Right forelimb (tissue), 1 donor: Measurements from ENCODE around the gene ELMO2.

ENCODE experiments used
- DNase-seq: peaks from one replicate; pipeline ENCODE4 v3.0.0-alpha.2; 2018

ELMO2 gene

DNA sequence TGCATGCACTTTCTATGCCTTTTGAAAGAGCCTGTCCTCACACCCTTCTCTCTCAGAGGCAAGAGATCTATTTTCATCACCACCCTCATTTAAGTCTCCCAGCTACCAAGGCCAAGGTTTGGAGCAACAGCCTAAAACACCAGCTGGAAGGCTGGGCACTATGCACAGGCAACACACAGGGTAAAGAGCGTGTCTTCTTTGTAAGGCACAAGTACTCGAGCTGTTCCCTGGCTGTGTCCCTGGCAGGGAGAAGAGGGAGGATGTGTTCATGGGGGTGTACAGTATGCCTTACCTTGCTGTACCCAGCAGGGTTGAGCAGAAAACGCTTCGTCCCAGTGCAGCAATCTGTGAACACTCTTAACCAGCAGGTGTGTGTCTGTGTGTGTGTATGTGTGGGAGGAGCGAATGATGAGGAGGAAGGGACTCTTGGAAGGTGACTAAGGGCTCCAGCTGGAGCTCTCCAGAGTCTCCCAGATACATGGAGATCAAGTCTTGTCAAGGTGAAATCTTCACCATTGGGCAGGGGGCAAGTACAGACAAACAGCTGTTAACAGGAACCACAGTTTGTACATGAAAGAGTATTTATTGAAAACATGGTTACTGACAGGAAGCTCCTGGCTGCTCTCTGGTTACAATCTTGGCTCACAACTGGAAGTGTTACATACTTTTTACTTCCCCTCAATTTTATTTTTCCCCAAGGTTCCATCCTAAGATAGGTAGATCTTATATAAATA is 40.8 kb downstream of the ELMO2 start:
- DNase-seq, result no peak

DNA sequence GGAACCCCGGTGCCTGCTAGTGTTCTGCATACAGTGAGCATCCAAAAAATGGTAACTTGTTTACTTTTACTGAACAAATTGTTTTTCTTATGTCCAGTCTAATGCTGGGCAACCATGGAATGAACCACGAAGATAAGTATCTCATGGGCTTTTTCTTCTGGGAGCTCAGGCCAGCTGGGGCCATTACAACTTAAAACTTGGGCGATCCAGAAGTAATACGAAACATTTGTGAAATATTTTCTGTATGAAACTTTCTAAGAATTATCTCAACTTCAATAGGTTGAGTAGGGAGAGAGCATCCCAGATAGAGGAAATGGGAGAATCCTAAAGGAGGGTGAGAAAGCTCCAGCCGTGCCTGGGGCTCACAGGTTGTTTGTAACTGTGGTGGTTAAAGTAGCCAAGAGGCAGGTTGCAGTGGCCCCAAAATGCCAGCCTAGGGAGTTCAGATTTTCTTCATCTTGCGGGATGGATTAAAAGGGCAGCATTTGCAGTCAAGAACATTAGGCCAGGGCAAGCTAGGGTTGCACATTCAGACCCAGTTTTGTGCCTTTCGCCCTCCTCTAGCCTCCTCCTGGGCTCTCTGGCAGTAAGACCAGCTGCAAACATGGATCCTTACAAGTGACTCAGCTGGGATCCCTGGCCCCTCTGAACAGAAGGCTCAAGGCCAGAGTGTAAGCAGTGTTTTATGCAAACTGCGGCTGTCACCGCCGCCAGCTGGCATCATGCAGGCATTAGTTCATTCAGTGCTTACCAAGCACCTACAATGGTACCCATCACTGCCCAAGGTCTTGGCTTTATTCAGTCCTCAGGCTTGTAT is 41.5 kb downstream of the ELMO2 start:
- DNase-seq, result no peak

DNA sequence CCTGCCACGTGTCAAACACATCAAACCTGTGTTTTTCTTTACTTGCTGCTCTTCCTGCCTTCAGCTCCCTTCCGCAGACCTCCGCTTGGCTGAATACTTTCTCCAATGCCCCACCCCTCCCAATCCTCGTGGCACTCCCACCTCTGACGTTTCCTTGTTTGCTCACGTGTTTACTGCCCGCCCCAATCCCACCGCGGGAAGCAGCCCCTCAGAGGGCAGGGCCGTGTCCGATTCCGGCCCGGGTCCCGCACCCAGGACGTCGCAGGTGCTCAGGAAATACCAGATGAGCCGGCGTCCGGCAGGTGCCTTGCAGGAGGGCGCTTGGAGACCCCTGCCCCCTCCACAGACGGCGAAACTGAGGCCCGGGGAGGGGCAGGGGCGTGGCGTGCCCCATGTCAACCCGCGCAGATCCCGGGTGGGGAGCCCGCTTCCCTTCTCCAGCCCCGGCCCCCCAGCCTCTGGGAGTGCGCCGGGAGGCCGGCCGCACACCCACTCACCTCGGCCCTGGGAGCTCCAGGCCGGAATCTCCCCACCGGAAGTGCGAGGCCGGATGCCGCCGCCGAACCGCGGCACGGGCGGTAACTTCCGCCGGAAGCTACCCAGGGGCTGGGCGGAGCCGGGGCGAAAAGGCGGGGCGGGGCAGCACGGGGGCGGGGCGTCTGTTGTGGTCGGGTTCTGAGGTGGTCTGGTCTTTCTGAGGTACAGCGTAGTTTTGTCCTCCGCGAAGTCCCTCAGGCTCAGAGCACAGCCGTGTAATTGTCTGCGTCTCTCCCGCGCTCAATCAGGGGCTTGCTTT is 42.3 kb downstream of the ELMO2 start:
- peak; percentile 95 for DNase-seq

DNA sequence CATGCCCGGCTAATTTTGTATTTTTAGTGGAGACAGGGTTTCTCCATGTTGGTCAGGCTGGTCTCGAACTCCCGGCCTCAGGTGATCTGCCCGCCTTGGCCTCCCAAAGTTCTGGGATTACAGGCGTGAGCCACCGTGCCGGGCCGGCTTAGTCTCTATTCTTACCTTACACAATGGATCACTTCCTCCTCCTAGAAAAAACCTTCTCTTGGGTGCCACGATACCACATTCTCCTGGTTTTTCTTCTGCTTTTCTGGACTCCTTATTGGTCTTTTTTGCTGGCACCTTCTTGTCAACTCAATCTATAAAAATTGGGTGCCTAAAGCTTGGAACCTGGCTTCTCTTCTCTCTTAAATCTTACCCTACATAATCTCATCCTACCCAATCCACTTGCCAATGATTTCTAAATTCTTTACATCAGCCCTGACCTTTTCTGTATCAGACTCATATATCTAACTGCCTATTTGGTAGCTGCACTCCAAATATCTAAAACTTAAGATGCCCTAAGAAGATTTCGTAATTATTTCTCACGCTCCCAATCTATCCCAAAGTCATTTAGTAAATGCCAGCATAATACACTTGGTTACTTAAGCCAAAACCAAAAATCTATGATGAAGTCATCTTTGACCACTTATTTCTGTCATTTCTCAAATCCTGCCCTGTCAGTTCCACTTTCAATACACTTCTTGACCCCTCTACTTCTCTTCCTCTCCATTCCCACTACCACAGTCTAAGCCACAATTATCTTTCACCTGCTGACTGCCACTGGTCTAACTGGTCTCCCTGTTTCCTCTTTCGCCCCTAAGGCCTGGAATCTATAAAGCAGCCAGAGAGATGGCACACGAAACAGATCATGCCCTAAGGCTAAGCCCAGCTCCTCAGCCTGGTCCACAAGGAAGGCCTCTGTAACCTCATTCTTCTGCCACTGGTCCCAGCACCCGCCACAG is 43.2 kb downstream of the ELMO2 start:
- DNase-seq, result no peak

DNA sequence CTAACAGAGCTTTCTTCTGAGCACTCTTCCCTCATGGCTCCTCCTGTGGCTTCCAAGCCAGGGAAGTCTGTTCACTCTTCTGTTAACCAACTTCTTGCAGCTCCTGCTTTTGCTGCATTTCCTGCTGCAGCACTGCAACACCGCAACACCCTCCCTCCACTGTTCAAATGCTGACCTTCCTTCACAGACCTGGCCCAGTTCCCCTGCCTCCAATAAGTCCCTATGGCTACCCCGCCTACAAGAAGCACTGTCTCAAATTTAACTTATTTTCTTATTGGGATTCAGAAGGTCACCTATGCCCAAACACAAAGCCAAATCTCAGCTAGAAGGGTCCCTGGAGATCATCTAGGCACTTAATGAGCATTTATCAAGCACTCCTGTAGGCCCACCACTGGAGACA is 44.6 kb downstream of the ELMO2 start:
- no peak for DNase-seq

DNA sequence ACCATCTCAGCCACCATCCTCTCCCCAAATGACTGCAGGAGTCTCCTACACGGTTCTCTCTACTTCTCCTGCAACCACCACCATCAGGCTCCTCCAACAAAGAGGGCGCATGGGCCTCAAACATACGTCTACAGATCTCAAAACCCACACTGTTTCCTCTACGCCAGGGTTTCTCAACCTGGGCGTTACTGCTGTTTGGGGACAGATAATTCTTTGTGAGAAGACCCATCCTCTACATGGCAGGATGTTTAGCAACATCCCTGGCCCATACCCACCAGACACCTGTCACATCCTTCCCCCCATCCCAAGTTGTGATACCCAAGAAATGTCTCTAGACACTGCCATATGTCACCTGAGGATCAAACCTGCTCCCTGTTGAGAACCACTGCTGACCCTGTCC is 45.0 kb downstream of the ELMO2 start:
- DNase-seq, result no peak

DNA sequence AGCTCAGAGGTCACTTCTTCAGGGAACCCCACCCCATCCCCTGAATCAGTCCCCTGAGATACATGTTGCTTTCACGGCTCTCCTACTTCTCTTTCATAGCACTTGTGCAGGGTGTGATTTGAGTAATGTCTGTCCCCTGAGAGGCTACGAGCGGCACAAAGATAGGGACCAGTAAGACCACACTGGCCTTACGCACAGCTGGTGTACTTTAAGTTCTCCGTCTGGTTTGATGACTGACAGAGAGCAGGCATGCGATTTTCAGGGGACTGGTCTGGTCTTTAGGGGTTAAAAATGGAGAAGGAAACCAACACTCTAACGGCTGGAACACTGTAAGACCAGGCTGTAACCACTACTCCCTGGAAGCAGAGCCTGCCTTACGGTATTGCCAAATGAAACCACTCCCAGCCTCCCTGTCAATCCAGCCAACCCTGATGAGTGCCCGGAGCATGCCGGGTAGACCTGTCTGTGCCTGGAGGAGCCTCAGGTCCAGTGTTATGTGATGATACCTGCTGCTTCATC is 47.1 kb downstream of the ELMO2 start:
- DNase-seq, result no peak

DNA sequence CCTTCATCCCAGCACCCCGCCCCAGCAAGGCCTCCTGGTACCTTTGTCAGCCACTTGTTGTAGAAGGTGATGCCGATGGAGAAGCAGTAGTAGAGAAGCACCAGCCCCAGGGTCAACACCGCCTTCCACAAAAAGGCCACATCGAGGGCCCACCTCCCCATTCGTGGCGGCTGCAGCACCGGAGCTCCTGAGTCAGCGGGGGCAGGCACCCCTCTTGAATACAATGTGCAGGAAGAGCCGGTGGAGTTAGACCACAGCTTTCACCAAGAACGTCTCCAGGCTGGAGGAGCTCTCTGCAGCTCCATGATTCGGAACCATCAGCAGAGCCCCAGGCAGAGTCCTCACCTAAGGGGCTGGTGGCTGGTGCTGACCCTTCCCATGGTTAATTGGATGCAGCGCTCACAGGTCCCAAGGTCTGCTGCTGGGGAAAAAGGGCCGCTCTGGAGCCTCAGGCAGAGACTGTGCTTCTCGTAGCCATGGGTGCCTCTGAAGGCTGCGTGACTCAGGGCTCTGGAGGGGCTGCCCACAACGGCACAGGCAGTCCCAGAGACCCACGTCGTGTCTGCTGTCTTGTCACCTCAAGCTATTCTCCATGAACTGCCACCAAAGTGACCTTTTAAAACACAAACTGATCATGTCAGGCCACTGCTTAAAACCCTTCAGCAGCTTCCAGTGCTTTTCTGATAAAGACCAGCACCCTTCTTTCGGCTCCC is 47.9 kb downstream of the ELMO2 start:
- no peak for DNase-seq

DNA sequence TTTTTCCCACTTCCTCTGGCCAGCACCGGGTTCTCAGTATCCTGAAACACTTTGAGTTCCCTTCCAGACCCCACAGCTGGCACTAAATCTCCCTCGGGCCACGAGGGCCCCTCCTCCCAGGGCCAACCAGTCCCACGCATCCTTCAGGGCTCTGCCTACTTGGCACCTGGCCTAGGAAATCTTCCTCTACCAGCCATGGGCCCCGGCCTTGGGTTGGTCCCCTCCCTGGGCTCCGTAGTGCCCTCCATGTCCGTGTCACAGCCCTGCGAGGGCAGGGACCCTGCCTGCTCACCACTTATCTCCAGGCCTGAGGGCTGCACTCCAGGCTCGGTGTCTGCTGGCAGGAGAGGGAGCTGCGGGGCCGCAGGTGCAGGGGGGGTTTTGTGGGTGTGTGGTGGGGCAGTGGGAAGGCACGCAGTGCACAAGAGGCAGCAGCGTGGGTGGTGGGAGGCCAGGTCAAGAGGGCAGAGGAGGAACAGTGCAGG is 49.3 kb downstream of the ELMO2 start:
- no peak for DNase-seq

DNA sequence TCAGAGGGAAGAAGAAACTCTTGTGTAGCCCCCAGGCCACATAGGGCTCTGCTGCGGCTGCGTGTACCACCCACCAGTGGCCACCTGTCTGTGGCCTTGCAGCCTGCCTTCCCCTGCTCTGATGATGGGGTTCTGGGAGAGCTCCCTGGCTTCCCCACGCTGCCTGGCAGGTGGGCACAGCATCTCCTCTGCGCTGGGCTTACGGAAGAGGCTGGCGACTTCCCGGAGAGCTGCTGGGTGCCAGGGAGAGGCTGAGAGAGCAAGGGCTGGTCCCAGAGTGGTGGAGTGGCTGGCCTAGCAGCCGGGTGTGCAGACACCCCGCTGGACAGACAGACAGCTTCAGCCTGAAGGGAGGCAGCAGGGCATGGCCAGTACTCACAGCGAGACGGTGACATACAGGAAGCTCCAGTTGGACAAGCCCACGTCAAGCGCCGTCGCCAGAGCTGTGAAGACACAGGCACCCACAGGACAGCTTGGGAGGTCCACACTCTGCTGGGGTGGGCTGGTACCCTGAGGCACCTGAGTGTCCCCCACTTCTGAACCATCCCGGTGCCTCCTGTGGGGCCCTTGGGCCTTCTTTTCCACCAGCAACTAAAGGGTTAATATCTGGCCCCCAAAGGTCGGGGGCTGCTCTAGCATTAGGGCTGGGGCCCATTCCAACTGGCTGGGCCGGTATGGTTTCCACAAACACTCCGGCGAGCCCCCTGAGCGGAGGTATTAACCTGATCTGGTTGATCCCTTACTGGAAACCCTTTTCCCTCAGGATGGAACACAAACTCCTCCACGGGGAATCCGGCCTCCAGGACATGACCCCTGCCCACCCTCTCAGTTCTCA is 50.0 kb downstream of the ELMO2 start:
- DNase-seq, result no peak

DNA sequence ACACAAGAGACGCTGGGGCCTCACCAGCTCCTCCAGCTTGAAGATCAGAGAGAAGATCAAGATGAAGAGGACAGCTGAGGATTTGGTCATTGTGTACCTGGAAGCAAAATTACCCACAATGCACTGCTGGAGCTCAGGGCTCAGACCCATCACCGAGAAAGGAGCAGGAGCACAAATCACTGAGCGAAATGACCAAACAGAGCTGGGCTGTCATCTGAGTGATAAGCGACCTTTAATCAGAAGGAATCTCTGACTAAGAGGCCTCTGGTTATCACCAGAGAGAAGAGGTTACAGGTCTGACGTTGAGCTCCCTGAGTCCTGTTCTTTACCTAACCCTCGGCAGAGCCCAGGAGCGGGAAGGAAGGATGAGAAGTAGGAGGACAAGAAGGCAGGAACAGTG is 50.6 kb downstream of the ELMO2 start:
- no peak for DNase-seq

DNA sequence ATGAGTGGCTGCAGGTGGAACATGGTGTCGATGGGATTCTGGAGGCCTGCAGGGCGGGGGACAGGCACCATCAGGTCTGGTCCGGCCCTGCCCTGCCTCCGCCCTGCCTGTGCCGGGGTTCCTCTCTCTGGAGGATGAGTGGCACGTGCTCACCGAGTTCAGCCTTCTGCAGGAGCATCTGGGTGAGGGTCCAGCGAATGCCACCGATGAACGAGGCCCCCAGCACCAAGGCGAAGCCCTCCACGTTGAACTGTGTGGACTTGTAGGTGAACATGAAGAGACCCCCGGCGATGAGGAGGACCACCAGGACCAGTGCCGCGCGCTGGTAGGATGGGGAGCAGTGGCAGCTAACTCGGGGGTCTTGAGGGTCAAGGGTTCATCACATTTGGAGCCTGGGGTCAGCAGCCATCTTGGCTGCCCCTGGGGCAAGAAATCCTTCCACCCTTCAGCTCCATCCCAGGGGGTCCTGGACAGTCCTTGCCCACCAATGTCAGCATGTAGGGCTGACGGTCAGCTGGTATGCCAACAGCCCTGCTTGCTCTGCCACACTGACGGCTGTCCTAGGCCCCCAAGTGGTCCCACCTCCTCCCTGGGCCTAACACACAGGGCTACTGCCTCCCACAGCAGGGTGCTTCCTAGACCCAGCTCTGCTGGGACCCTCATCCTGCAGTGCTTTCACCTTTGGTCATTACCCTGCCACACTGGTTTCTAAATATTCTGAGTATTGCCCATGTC is 51.3 kb downstream of the ELMO2 start:
- no peak for DNase-seq

DNA sequence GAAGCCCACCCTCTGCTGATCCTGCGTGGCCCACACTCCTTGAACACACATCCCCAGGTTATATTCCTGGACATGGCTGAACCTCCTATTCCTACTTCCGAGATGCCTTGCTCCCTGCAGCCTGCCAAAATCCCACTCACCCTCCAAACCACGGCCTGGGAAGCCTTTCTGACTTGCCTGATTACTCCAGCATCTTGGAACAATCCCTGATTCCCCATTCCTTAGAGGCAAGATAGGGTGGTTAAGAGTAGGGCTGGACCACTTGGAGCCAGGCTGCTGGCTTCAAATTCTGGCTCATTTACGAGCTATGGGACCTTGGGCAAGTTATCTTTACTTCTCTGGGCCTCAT is 52.2 kb downstream of the ELMO2 start:
- DNase-seq, result no peak

DNA sequence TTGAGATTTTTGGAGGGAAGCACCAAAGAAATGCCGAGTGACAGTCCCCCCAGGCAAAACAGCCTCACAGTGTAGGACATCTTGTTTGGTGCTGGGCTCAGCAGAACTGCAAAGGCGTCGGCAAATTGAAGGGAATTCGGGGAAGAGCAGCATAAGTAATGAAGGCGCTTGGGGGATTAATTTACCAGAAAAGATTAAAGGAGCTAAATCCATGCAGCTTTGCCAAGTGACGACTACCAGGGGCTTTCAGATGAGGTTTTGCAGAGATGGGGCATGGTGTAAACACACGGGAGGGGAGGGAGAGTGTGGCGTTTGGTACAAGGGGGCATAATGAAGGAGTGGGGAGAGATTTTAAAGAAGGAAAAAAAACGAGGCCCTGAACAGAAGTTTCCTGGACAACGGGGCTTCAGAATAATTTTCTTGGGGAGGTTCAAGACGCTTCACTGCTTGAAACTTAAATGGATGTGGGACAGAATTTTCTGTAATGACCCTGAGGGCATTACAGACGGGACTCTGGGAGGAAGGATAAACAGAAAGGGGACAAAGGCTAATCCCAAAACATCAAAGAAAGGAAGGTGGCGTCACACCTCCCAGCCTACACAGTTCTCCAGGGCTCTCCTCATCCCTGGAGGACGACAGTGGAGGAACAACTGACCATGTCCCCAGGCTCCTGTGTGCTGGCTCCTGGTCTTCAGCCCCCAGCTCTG is 52.8 kb downstream of the ELMO2 start:
- no peak for DNase-seq

DNA sequence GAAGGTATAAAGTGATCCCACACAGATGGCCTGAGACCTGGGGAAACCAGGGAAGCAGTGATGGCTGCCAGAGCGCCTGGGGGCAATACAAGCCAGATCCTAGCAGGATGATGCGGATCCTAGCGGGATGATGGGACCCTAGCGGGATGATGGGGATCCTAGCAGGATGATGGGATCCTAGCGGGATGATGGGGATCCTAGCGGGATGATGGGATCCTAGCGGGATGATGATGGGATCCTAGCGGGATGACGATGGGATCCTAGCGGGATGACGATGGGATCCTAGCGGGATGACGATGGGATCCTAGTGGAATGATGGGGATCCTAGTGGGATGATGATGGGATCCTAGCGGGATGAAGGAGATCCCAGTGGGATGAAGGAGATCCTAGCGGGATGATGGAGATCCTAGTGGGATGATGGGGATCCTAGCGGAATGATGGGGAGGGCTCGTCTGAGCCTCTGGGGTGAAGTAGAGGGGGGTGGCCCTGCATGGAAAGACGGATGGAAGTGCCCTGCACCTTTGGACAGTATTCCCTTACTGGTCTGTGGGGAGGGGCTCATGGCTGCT is 54.0 kb downstream of the ELMO2 start:
- DNase-seq, result no peak

DNA sequence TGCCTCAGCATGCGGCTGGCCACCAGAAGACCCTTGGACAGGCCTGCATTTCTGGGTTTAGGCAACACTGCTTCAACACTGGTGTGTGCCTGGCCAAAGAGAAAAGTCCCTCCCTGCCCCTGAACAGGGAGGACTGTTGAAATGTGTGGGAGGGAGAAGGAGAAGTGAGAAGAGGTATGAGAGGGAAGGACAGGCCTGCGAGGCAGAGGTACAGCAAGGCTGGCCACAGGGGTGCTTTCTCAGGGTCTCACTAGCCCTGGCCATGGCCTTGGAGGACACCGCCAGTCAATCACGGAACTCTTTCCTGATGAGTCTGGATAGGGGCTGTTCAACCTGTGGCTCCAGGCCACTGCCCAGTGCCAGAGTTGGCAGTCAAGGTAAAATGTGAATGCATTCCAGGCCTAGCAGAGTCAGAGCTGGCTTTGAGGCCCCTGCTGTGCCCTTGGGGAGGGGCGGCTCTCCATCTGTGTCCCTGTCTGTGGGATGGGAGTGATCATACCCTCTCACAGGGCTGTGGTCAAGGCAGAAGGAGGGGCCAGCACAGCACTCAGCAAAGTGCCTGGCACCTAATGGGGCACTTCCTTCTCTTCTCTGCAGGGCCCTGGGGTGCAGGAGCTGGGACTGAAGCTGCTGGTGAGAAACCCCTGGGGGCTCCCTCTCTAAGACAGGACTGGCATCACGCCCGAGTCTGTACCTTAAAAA is 54.9 kb downstream of the ELMO2 start:
- no peak for DNase-seq

DNA sequence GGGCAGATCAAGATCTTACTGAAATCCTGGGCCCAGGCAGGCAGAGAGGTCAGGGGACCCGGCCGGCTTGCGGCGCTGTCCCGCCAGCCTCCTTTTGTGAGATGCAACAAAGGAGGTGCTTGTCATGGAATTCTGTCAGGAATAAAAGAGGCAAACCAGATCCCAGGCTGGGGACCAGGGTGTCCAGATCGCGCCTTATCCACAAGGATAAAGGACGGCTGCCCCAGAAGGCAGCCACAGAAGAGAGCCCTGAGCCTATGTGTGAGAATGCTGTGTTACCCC is 55.5 kb downstream of the ELMO2 start:
- no peak for DNase-seq
